HG03175 (cell line): ENCODE data around the gene PCYOX1L.
"Not testable (repeated sequence)": the region's sequence is repeated elsewhere in the genome, so short reads cannot be mapped to it uniquely, and the experiment has no call there.

ENCODE experiments used
- ATAC-seq: cut with Tn5 transposase; IDR thresholded peaks from one replicate; pipeline ENCODE4 v1.9.1; 2021; ENCODE audit warnings: mild to moderate bottlenecking, moderate library complexity; ENCODE audit not compliant: unreplicated experiment

PCYOX1L gene

GRCh38 chr5:149383399-149383798 is 25.6 kb downstream of the PCYOX1L start:
- no peak for ATAC-seq

- no peak for ATAC-seq
These were observed 28.3 kb downstream of the PCYOX1L start for GRCh38 chr5:149386166-149386565.

- ATAC-seq: no peak
These were observed 29.3 kb downstream of the PCYOX1L start for GRCh38 chr5:149387081-149387631.

GRCh38 chr5:149387982-149388381 is 30.1 kb downstream of the PCYOX1L start:
- ATAC-seq: no peak

GRCh38 chr5:149388498-149389190 is 30.8 kb downstream of the PCYOX1L start:
- no peak for ATAC-seq

- no peak for ATAC-seq
These were observed 32.0 kb downstream of the PCYOX1L start for GRCh38 chr5:149389552-149390495.

GRCh38 chr5:149391076-149391475 is 33.2 kb downstream of the PCYOX1L start:
- not testable (repeated sequence) for ATAC-seq

GRCh38 chr5:149391524-149391923 is 33.7 kb downstream of the PCYOX1L start:
- no peak for ATAC-seq

- ATAC-seq: no peak
These were observed 34.9 kb downstream of the PCYOX1L start for GRCh38 chr5:149392718-149393117.

GRCh38 chr5:149394996-149395395 is 37.1 kb downstream of the PCYOX1L start:
- ATAC-seq: not testable (repeated sequence)

GRCh38 chr5:149397530-149397929 is 39.7 kb downstream of the PCYOX1L start:
- no peak for ATAC-seq

GRCh38 chr5:149398747-149399266 is 41.0 kb downstream of the PCYOX1L start:
- ATAC-seq: not testable (repeated sequence)

- ATAC-seq: no peak
These were observed 41.9 kb downstream of the PCYOX1L start for GRCh38 chr5:149399775-149400174.

GRCh38 chr5:149400304-149400703 is 42.5 kb downstream of the PCYOX1L start:
- no peak for ATAC-seq

GRCh38 chr5:149401051-149401450 is 43.2 kb downstream of the PCYOX1L start:
- ATAC-seq: no peak

- no peak for ATAC-seq
These were observed 44.4 kb downstream of the PCYOX1L start for GRCh38 chr5:149402291-149402690.

GRCh38 chr5:149403923-149404745 is 46.3 kb downstream of the PCYOX1L start:
- ATAC-seq: no peak

- ATAC-seq: no peak
These were observed 47.1 kb downstream of the PCYOX1L start for GRCh38 chr5:149404746-149405549.

- no peak for ATAC-seq
These were observed 47.8 kb downstream of the PCYOX1L start for GRCh38 chr5:149405550-149406202.
